HG03025 (cell line): ENCODE results near the gene GAS2L2.
A peak's percentile ranks its signal among the peaks of the same experiment; 100 is the strongest.
"Not testable (repeated sequence)": the region's sequence is repeated elsewhere in the genome, so short reads cannot be mapped to it uniquely, and the experiment has no call there.

ENCODE experiments used
- ATAC-seq: cut with Tn5 transposase; IDR thresholded peaks from one replicate; pipeline ENCODE4 v1.9.1; 2021; ENCODE audit warnings: mild to moderate bottlenecking, moderate library complexity; ENCODE audit not compliant: unreplicated experiment, low FRiP score

The GAS2L2 gene

DNA sequence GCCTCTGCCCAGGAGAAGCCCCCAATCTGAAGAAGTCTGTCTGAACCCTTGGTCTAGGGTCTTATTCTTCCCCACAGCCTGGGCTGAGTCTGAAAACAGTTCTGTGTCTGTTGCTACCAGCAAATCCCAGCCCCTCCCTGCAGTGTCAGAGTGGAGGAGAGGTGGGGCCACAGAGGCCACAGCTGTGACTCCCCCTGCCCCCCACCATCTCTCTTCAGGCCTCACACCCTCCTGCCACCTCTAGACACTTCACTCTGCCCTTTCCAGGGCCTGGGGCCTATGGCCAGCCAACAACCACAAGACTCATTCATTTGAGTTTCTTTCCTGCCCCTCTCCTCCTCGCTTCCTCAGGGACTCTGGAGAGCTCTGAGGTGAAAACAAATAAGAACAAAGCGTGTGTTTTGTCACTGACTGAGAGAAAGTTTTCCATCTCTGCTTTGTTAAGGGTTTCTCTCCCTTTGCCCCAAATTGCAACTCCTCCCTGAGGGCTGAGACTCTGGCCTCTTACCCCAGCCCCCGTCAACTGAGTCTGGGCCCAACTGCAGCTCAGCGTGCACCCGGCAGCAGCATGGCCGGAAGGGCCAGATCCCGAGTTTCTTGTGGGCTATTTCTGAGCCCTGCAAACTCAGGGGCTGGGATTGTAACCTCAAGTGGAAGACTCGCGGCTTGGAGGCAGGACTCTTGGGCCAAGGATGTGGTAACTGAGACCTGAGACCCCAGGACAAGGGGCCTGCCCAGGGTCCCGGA lies 20.8 kb upstream of the GAS2L2 start:
- no peak for ATAC-seq

DNA sequence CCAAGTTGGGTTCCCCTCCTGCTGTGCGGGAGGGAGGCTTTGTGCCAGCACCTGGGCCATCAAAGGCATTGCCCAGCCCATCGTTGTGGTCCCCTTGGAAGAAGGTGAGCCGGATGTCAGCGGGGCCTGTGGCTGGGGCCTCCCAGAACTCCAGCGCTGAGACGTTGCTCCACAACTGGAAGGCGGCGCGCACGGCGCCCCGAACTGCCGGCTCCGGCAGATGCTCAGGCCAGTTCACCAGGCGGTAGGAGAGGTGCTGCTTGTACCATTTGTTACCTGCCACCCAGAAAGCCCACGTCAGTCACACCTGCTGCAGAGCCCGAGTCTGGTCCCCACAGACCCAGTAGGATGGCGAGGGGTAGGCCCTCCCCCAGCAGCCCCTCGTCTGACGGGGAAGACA lies 20.1 kb upstream of the GAS2L2 start:
- ATAC-seq: no peak

DNA sequence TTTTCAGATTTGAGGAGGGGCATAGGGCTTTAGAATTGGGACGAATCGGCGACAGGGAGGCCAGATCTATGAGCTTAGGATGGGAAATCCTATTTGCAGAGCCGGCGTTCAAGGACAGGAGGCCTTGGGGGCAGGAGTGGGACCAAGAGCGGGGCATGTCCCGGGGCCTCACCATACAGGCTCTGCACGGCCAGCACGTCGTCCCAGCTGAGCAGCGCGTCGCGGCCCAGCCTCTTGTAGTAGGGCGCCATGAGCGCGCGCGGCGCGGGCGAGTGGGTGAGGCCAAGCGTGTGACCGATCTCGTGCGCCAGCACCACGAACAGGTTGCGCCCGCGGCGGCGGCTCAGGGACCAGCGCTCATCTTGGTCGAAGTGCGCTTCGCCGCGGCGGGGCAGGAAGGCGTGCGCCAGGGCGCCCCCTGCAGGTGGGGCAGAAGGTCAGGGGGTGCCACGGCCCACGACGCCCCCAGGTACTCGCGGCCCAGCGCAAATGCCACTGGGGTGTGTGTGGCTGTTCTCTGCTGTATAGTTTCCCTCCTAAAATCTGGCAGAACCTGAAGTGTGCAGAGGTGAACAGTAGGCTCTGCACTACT lies 17.0 kb upstream of the GAS2L2 start:
- ATAC-seq: no peak

- ATAC-seq: no peak
Observed at GRCh38 chr17:35768797-35769196, 15.8 kb upstream of the GAS2L2 start.

GRCh38 chr17:35766903-35767510 lies 14.0 kb upstream of the GAS2L2 start:
- ATAC-seq: no peak

- no peak for ATAC-seq
Observed at GRCh38 chr17:35766489-35766877, 13.4 kb upstream of the GAS2L2 start.

DNA sequence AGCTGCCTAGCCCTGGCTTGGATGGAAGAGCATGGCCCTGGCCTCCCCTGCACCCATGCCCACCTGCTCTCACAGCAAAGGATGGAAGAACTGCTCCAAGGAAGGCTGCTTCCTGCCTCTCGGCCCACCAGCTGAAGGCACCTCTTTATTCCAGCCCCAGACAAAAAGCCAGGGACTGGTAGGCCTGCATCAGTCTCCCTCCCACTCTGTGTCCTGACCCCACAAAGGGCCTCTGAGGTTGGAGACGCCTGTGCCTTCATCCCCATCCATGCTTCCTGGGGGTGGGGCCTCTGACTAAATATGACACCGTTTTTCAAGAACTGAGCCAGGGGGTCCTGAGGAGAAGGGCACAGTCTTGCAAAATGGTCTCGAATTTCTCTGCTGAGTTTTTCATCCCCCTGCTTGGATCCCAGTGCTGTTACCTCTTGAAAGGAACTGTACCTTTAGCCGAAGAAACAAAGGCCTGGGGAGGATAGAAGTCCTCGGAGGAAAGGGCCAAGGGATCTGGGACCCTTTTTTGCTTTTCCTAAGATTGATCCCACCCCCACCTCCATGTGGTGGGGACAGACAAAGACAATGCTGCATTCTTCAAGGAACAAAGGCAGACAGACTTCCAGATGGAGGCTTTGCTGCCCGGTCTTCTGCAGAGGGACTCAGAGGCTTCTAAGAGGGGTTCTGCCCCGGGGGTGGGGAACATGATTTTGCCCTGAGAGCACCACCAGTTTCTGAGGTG lies 12.9 kb upstream of the GAS2L2 start:
- ATAC-seq: no peak

GRCh38 chr17:35765086-35765710 lies 12.2 kb upstream of the GAS2L2 start:
- no peak for ATAC-seq

GRCh38 chr17:35764123-35764991 lies 11.3 kb upstream of the GAS2L2 start:
- peak; percentile 78 for ATAC-seq

DNA sequence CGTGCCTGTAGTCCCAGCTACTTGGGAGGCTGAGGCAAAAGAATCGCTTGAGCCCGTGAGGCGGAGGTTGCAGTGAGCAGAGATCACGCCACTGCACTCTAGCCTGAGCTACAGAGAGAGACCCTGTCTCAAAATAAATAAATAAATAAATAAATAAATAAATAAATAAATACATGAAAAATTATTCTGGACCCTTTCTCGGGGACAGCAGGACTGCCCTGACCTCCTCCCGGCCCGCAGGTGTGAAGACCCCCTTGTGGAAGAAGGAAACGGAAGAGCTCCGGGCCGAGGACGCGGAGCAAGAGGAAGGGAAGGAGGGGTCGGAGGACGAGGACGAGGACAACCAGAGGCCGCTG lies 10.7 kb upstream of the GAS2L2 start:
- no peak for ATAC-seq

DNA sequence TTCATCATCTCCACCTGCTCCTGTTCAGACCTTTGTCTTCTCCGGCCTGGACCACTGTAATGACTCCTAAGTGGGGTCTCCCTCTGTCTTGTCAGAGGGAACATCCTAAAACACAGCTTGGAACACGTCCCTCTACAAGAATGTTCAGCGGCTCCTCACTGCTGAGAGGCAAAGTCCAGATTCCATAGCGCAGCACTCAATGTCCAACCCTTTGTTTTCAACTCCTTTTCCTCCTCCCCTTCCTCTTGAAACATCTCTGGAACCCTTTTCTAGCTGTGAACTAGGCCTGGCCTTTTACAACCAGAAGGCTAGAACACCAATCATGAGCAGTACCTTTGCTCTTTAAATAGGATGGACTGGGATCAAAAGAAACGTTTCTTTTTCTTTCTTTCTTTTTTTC lies 8.6 kb upstream of the GAS2L2 start:
- no peak for ATAC-seq

GRCh38 chr17:35760587-35760986 lies 7.5 kb upstream of the GAS2L2 start, which contains the start of gene C17orf50:
TSS of gene C17orf50 (plus strand) at chr17:35760887. CDS start at chr17:35760942, 55 bp downstream.
- ATAC-seq: no peak

- ATAC-seq: no peak
Observed at GRCh38 chr17:35757243-35757642, 4.2 kb upstream of the GAS2L2 start.

GRCh38 chr17:35752471-35752870 lies 568 bp downstream of the GAS2L2 start:
- no peak for ATAC-seq

DNA sequence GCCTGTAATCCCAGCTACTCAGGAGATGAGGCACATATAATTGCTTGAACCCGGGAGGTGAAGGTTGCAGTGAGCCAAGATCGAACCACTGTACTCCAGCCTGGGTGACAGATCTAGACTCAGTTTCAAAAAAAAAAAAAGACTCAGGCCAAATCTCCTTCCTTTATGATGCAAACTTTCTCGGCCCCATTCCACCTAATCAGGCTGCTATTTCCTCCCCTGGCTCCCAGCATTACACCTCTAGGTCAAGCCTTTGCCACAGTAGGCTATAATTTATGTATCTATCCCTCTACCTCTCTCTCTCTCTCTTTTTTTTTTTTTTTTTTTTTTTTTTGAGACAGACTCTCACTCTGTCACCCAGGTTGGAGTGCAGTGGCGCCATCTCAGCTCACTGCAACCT lies 1.5 kb downstream of the GAS2L2 start:
- ATAC-seq: not testable (repeated sequence)

DNA sequence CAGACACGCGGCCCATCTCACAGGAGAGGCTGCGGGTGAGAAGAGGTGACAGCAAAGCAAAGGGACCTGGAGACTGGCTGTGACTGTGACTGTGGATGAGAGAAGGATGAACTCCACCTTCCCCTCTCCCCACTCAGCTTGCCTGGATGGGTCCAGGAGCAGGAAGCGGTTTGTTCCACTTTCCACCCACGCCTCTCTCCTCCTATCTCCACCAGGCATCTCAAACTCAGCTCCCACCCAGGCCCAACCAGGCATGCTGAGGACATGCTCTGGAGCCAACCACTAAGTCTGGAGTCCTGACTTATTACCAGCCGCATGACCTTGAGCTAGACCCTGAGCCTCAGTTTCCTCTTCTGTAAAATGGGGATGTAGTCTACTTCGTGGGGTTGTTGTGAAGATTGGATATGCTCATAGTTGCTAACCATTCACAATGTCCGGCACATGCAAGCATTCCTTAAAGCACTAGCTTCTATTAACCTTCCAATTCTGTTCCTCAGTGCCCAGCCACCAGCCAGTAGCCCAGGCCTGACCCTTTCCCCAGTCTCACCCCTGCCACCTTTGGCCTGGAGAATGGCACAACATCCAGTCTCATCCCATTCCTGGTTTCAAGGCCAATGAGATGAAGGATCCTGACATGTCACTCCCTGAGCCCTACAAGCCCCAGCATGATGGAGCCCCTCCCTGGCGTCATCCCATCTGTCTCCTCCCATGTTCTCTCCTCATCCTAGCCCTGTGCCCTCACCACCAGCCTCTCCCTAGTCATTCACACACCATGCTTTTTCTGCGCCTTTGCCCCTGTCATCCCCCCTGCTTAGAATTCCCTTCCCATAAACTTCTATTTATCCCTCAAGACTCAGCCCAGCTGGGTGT lies 2.3 kb downstream of the GAS2L2 start:
- no peak for ATAC-seq

DNA sequence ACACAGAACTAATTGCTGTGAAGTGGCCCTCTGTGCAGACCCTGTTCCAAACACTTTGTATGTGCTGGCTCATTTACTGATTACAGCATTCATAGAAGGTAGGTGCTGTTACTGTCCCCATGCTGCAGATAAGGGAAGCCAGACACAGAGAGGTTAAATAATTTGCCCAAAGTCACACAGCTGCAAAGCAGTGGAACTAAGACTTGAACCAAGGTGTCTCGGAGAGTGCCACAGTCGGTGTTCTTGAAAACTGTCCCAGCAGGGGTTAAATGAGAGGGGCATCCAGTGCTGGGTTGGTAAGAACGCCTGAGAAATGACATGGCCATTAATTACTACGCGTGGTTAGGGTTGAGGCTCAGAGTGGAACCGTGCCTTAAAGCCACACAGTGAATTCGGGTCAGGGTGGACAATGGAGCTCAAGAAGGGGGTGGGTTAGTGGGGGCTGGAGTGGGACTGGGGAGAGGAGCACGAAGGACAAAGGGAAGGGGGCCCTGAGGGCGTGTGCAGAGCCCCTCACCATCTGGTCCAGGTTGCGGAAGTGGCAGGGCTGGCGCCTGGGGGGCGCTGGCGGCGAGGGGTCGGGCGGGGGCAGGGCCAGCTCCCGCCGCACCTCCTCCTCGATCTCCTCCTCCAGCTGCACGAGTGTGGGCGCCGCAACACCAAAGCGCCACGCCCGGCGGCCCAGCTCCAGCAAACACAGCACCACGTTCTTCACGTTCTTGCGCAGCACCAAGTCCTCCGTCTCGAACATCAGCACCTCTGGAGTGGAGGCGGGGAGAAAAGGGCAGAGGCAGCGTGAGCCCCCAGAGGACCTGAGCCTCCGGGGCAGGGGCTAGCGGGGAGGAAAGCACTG lies 3.3 kb downstream of the GAS2L2 start:
- no peak for ATAC-seq

- ATAC-seq: no peak
Observed at GRCh38 chr17:35748979-35749378, 4.1 kb downstream of the GAS2L2 start.
